ENCODE results near the gene UBE2U. TPM values are rescaled to one million over a fixed set of nuclear protein-coding genes. Genes with fewer than 3 reads are reported as not detected.

The UBE2U gene
- total and polyA plus RNA-seq, 2 of the 8 experiments (the other 6 are each of a cell fraction or from before 2014, with no cell fraction given), result not detected

GRCh38 chr1:64308866-64309265 lies 105.4 kb downstream of the UBE2U start (continued):
- TF ChIP-seq CHD7 (IDR thresholded peaks at IDR 0.05; ENCODE audit: insufficient replicate concordance, low read length) (no peak), TCF12 (IDR thresholded peaks at IDR 0.05; ENCODE audit: low read depth, low read length) (no peak), YY1 (IDR thresholded peaks at IDR 0.05; ENCODE audit: low read depth, low read length) (no peak)
